HepG2 (cell line): ENCODE results near the gene DDX17. TPM values are rescaled to one million over a fixed set of nuclear protein-coding genes. Genes with fewer than 3 reads are reported as not detected.

Source experiments
- ATAC-seq: fragments of 200-7000 bp; cut with Tn5 transposase; 3 replicates; pipeline ENCODE4 v1.9.1; 2020; ENCODE audit warnings: mild to moderate bottlenecking, moderate library complexity
- BruUV-seq: library from RNA; stranded (reverse); fragments of 400-500 nt; replicated peaks from 2 replicates; lab custom pipeline; 2021; lab: Mats Ljungman, UMichigan
- CTCF ChIA-PET: fragments of 300-600 bp; formaldehyde crosslinking; extraction: SDS; loops from one replicate; lab custom pipeline; 2021; ENCODE audit warnings: low total read pairs, inconsistent platforms, low intra/inter-chr PET ratio; lab: Yijun Ruan, JAX
- POLR2A ChIA-PET: fragments of 350-600 bp; sonication (Branson Sonifier 250); formaldehyde crosslinking; loops from one replicate; lab custom pipeline; 2020; ENCODE audit warnings: antibody characterized with exemption, inconsistent platforms; lab: Yijun Ruan, JAX
- DNase-seq: peaks from one replicate; pipeline ENCODE4 v3.0.0-alpha.2; 2015; ENCODE audit warnings: low spot score
- FAIRE-seq: peaks from 3 replicates; lab custom pipeline; 2011; peaks lifted over from hg19 to GRCh38; lab: Jason Lieb, UNC
- H2AFZ ChIP-seq: one replicate; pipeline ENCODE4 v1.6.1; 2011; ENCODE audit warnings: low read length, inconsistent platforms
- H3K27ac ChIP-seq: fragments of 300-600 bp; 3 replicates; pipeline ENCODE4 v1.8.0; 2011; ENCODE audit warnings: mixed run types, mild to moderate bottlenecking, mixed read lengths, low read length, inconsistent platforms; ENCODE audit not compliant: insufficient read depth; ENCODE audit errors: extremely low read length
- H3K27me3 ChIP-seq, 2 experiments: fragments of 200-600 bp in 1 of 2; 2 replicates in 1 of 2; 3 replicates in 1 of 2; pipeline versions ENCODE4 v1.6.0 to v1.8.0; 2011; ENCODE audit warnings: low read length in 2 of 2, mild to moderate bottlenecking in 2 of 2, moderate library complexity in 2 of 2, inconsistent platforms in 1 of 2; ENCODE audit not compliant: insufficient read depth in 2 of 2, control insufficient read depth in 1 of 2
- H3K36me3 ChIP-seq, 2 experiments: fragments of 200-600 bp in 1 of 2; replicated peaks in 1 of 2; 2 replicates in 1 of 2; 3 replicates in 1 of 2; pipeline versions ENCODE4 v1.5.1 to v1.8.0; 2011; ENCODE audit warnings: low read length in 2 of 2, inconsistent platforms in 1 of 2; ENCODE audit not compliant: insufficient read depth in 2 of 2, control insufficient read depth in 1 of 2
- H3K4me1 ChIP-seq: 2 replicates; pipeline ENCODE4 v1.5.1; 2012; ENCODE audit warnings: low read length, inconsistent platforms; ENCODE audit not compliant: insufficient read depth
- H3K4me2 ChIP-seq: 2 replicates; pipeline ENCODE4 v1.6.0; 2011; ENCODE audit warnings: low read depth, low read length, inconsistent platforms
- H3K4me3 ChIP-seq, 3 experiments: fragments of 200-600 bp in 1 of 3; sonication (generic), shearing (Covaris generic) in 1 of 3; replicated peaks in 1 of 3; 2 replicates each; pipeline ENCODE4 v1.5.1; 2011 to 2016; ENCODE audit warnings: low read length in 3 of 3, inconsistent platforms in 2 of 3, low read depth in 2 of 3, mild to moderate bottlenecking in 2 of 3, control low read depth in 1 of 3, mixed read lengths in 1 of 3; ENCODE audit not compliant: insufficient read depth in 1 of 3
- H3K79me2 ChIP-seq: one replicate; pipeline ENCODE4 v1.6.1; 2011; ENCODE audit warnings: low read length, inconsistent platforms; ENCODE audit not compliant: insufficient read depth
- H3K9ac ChIP-seq: 2 replicates; pipeline ENCODE4 v1.6.0; 2011; ENCODE audit warnings: mild to moderate bottlenecking, low read depth, low read length, inconsistent platforms; ENCODE audit not compliant: insufficient read depth
- H3K9me3 ChIP-seq: 2 replicates; pipeline ENCODE4 v1.5.1; 2012; ENCODE audit warnings: mild to moderate bottlenecking, low read length
- H4K20me1 ChIP-seq: 2 replicates; pipeline ENCODE4 v1.6.0; 2011; ENCODE audit warnings: inconsistent platforms, mild to moderate bottlenecking, low read length, moderate library complexity; ENCODE audit not compliant: insufficient read depth
- CEBPB ChIP-seq: IDR thresholded peaks from 2 replicates; pipeline ENCODE4 v1.6.1; 2011; ENCODE audit warnings: low read depth, low read length, improper control_type of control experiment, borderline replicate concordance
- CENPX ChIP-seq: sonication (generic); formaldehyde crosslinking; IDR thresholded peaks from 2 replicates; pipeline ENCODE4 v1.9.0; 2021; ENCODE audit warnings: mild to moderate bottlenecking, missing genetic modification reagents, moderate library complexity
- FOSL2 ChIP-seq: sonication (generic); formaldehyde crosslinking; IDR thresholded peaks from 2 replicates; pipeline ENCODE4 v1.4.0; 2020; ENCODE audit warnings: missing genetic modification reagents
- MZF1 ChIP-seq: sonication (generic); formaldehyde crosslinking; IDR thresholded peaks from 2 replicates; pipeline ENCODE4 v1.8.1; 2023; ENCODE audit warnings: mild to moderate bottlenecking, missing genetic modification reagents, borderline replicate concordance
- NR1H2 ChIP-seq: sonication (generic); formaldehyde crosslinking; IDR thresholded peaks from 2 replicates; pipeline ENCODE4 v1.8.1; 2022; ENCODE audit warnings: low read depth, missing genetic modification reagents, borderline replicate concordance
- RFXANK ChIP-seq: IDR thresholded peaks from 2 replicates; pipeline ENCODE4 v1.6.1; 2016
- TRIM24 ChIP-seq: sonication (generic); formaldehyde crosslinking; IDR thresholded peaks from 2 replicates; pipeline ENCODE4 v1.8.0; 2022; ENCODE audit warnings: mild to moderate bottlenecking, missing genetic modification reagents
- ZNF143 ChIP-seq: sonication (generic); formaldehyde crosslinking; IDR thresholded peaks from 2 replicates; pipeline ENCODE4 v1.4.0; 2020; ENCODE audit warnings: missing genetic modification reagents
- ZNF225 ChIP-seq: sonication (generic); formaldehyde crosslinking; IDR thresholded peaks from 2 replicates; pipeline ENCODE4 v1.4.0; 2020; ENCODE audit warnings: mild to moderate bottlenecking, missing genetic modification reagents
- ZNF33A ChIP-seq: sonication (generic); formaldehyde crosslinking; IDR thresholded peaks from 2 replicates; pipeline ENCODE4 v1.5.1; 2020; ENCODE audit warnings: missing genetic modification reagents, mild to moderate bottlenecking, moderate library complexity, borderline replicate concordance
- ZNF468 ChIP-seq: sonication (generic); formaldehyde crosslinking; IDR thresholded peaks from 2 replicates; pipeline ENCODE4 v1.8.0; 2022; ENCODE audit warnings: mild to moderate bottlenecking, moderate library complexity, missing genetic modification reagents
- ZNF570 ChIP-seq: sonication (generic); formaldehyde crosslinking; IDR thresholded peaks from 2 replicates; pipeline ENCODE4 v1.4.0; 2020; ENCODE audit warnings: mild to moderate bottlenecking, missing genetic modification reagents, borderline replicate concordance
- ZNF619 ChIP-seq: sonication (generic); formaldehyde crosslinking; IDR thresholded peaks from 2 replicates; pipeline ENCODE4 v1.4.0; 2020; ENCODE audit warnings: mild to moderate bottlenecking, missing genetic modification reagents
- ZZZ3 ChIP-seq: sonication (generic); formaldehyde crosslinking; IDR thresholded peaks from 2 replicates; pipeline ENCODE4 v1.4.0; 2020; ENCODE audit warnings: missing genetic modification reagents, mild to moderate bottlenecking, borderline replicate concordance
- WGBS: methylation state at CpG from one replicate; pipeline ENCODE4 v1.1.6; 2017; ENCODE audit warnings: low lambda C conversion rate; 5-methylcytosine and 5-hydroxymethylcytosine counted together
- in situ Hi-C: cut with HindIII; loops from 2 replicates; pipeline ENCODE4 v1.10.0; 2017; ENCODE audit warnings: low pct_unique_long_range_greater_than_20kb; ENCODE audit not compliant: extremely low pct_ligation_motif_present
- intact Hi-C: fragments of 100-400 bp; cut with micrococcal nuclease; formaldehyde crosslinking; loops from one replicate; pipeline ENCODE4 v1.10.0; 2022; ENCODE audit not compliant: unreplicated experiment
- polyA plus RNA-seq, 8 experiments: library from polyadenylated mRNA; depleted of rRNA in 3 of 8; stranded (reverse) in 7 of 8; unstranded in 1 of 8; fragments of >200 nt; fragmentation: Illumina TruSeq in 4 of 8; extraction: Trizol in 4 of 8; gene quantifications; 2 replicates each; pipeline versions ENCODE4 v1.2.1 to v1.2.3, GENCODE V29; 2011 to 2016; ENCODE audit warnings: low read depth in 4 of 8, missing spikeins in 1 of 8, mixed read lengths in 1 of 8; ENCODE audit not compliant: insufficient read depth in 1 of 8
- total RNA-seq, 5 experiments: library from RNA; depleted of rRNA; stranded (reverse); fragments of >200 nt; fragmentation: Illumina TruSeq; extraction: Trizol; gene quantifications; 2 replicates each; pipeline ENCODE4 v1.2.3, GENCODE V29; 2016; ENCODE audit warnings: low read depth in 1 of 5
- TF ChIP-seq, protein P1 (sequence below): sonication (generic); formaldehyde crosslinking; IDR thresholded peaks from 2 replicates; pipeline ENCODE4 v1.5.1; 2020; ENCODE audit warnings: missing genetic modification reagents, mild to moderate bottlenecking, borderline replicate concordance
- TF ChIP-seq, protein P2 (sequence below): sonication (generic); formaldehyde crosslinking; IDR thresholded peaks from 2 replicates; pipeline ENCODE4 v1.4.0; 2020; ENCODE audit warnings: missing genetic modification reagents
- TF ChIP-seq, protein P3 (sequence below), 2 experiments: sonication (generic) in 1 of 2; formaldehyde crosslinking in 1 of 2; IDR thresholded peaks; 2 replicates each; pipeline versions ENCODE4 v1.5.1 to v1.6.1; 2011 to 2020; ENCODE audit warnings: borderline replicate concordance in 1 of 2, low read depth in 1 of 2, low read length in 1 of 2, mild to moderate bottlenecking in 1 of 2, missing genetic modification reagents in 1 of 2, moderate library complexity in 1 of 2

Gene DDX17
- total and polyA plus RNA-seq, 2 of the 13 experiments (the other 11 are each of a cell fraction or from before 2014, with no cell fraction given) = 238 to 344 TPM

DNA sequence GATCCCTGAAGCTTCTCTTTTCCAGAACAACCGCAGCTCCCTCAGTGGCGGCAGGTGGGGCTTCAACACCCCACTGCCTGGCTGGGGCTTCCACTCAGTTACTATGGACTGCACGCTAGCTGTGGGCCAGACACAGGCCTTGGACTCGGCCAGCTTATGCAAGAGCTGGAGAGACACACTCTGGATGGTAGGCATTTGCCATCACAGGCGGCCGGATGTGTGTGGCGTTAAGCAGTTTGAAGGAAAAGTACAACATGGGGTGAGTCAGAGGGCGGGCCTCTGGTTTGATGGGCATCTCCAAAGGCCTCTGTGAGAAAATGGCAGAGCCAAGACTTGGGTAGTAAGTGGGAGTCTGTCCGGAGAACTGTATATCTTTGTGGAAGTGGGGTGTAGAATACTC lies 68.7 kb downstream of the DDX17 start:
- Histone ChIP-seq H3K4me2 (no peak overlapping the region), H3K36me3 (no peaks in the 10 kb centered on the region), H3K27ac (no peak overlapping the region), H3K4me3 (no peak overlapping the region), H3K79me2 (no peaks in the 10 kb centered on the region), H4K20me1 (no peaks in the 10 kb centered on the region), H3K9me3 (no peaks in the 10 kb centered on the region), H3K27me3 (peaks cover 2 to 33% of the 10 kb centered on the region in 2 experiments; a peak in 3 of 5 replicates), H3K9ac (no peak overlapping the region), H3K4me1 (peaks cover 8% of the 10 kb centered on the region; the same call in 1 of the 2 replicates), H2AFZ (no peak overlapping the region)
- in situ Hi-C loops (no loop called here), intact Hi-C loops (no loop called here)
- WGBS = 19% methylated on average over 5 of the region's 9 CpGs
- BruUV-seq = no TSS peak
- peak; percentile 38 for DNase-seq
- POLR2A ChIA-PET = no interaction called here
- no peak for FAIRE-seq
- CTCF ChIA-PET = no interaction called here
- ATAC-seq = peak; percentile 38
- TF ChIP-seq, protein P1, sequence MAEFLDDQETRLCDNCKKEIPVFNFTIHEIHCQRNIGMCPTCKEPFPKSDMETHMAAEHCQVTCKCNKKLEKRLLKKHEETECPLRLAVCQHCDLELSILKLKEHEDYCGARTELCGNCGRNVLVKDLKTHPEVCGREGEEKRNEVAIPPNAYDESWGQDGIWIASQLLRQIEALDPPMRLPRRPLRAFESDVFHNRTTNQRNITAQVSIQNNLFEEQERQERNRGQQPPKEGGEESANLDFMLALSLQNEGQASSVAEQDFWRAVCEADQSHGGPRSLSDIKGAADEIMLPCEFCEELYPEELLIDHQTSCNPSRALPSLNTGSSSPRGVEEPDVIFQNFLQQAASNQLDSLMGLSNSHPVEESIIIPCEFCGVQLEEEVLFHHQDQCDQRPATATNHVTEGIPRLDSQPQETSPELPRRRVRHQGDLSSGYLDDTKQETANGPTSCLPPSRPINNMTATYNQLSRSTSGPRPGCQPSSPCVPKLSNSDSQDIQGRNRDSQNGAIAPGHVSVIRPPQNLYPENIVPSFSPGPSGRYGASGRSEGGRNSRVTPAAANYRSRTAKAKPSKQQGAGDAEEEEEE (CRISPR knock-in tag) = no peak
- TF ChIP-seq ZZZ3 (CRISPR knock-in tag) = no peak
- peak; percentile 64; the same call in 1 of the 2 replicates for TF ChIP-seq TRIM24
- peak; percentile 44; the same call in 1 of the 2 replicates for TF ChIP-seq CEBPB
- no peak for TF ChIP-seq ZNF570
- TF ChIP-seq RFXANK (CRISPR knock-in tag) = no peak
- no peak for TF ChIP-seq ZNF468 (CRISPR knock-in tag)
- no peak for TF ChIP-seq CENPX (CRISPR knock-in tag)
- no peak for TF ChIP-seq MZF1 (CRISPR knock-in tag)
- TF ChIP-seq, protein P2, sequence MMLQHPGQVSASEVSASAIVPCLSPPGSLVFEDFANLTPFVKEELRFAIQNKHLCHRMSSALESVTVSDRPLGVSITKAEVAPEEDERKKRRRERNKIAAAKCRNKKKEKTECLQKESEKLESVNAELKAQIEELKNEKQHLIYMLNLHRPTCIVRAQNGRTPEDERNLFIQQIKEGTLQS (CRISPR knock-in tag) = no peak
- TF ChIP-seq ZNF33A (CRISPR knock-in tag) = no peak
- TF ChIP-seq NR1H2 (CRISPR knock-in tag) = no peak
- no peak for TF ChIP-seq ZNF225
- TF ChIP-seq, protein P3, sequence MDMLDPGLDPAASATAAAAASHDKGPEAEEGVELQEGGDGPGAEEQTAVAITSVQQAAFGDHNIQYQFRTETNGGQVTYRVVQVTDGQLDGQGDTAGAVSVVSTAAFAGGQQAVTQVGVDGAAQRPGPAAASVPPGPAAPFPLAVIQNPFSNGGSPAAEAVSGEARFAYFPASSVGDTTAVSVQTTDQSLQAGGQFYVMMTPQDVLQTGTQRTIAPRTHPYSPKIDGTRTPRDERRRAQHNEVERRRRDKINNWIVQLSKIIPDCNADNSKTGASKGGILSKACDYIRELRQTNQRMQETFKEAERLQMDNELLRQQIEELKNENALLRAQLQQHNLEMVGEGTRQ (IDR thresholded peaks at IDR 0.05; ENCODE audit: low read depth, low read length) = peak; percentile 42; the same call in 1 of the 2 replicates
- TF ChIP-seq, protein P3 (CRISPR knock-in tag; IDR thresholded peaks at IDR 0.05; ENCODE audit: borderline replicate concordance) = no peak
- TF ChIP-seq ZNF143 (CRISPR knock-in tag) = no peak
- peak; percentile 77 for TF ChIP-seq FOSL2 (CRISPR knock-in tag)
- TF ChIP-seq ZNF619 = no peak
